HepG2 (cell line): ENCODE measurements around the gene PIGL. TPM values are rescaled to one million over a fixed set of nuclear protein-coding genes. Genes with fewer than 3 reads are reported as not detected.

Source experiments
- HIVEP1 ChIP-seq: sonication (generic); formaldehyde crosslinking; IDR thresholded peaks from 2 replicates; pipeline ENCODE4 v1.4.0; 2020; ENCODE audit warnings: mild to moderate bottlenecking, missing genetic modification reagents
- HMG20A ChIP-seq: IDR thresholded peaks from 2 replicates; pipeline ENCODE4 v1.6.1; 2016; ENCODE audit warnings: borderline replicate concordance
- MBD4 ChIP-seq: IDR thresholded peaks from 2 replicates; pipeline ENCODE4 v1.6.1; 2012; ENCODE audit warnings: low read length, inconsistent platforms, borderline replicate concordance
- MYPOP ChIP-seq: sonication (generic); formaldehyde crosslinking; IDR thresholded peaks from 2 replicates; pipeline ENCODE4 v1.8.1; 2023; ENCODE audit warnings: mild to moderate bottlenecking, moderate library complexity, missing genetic modification reagents
- RARA ChIP-seq: IDR thresholded peaks from 2 replicates; pipeline ENCODE4 v1.6.1; 2016; ENCODE audit warnings: missing genetic modification reagents, missing compliant biosample characterization
- RNF2 ChIP-seq: fragments of 450-650 bp; conservative IDR thresholded peaks from 2 replicates; pipeline ENCODE4 v1.6.1; 2016; ENCODE audit warnings: low read depth
- SMAD1 ChIP-seq: sonication (generic); formaldehyde crosslinking; IDR thresholded peaks from 2 replicates; pipeline ENCODE4 v1.4.0; 2020; ENCODE audit warnings: missing genetic modification reagents, low read depth, mild to moderate bottlenecking, borderline replicate concordance
- SMARCE1 ChIP-seq: fragments of 450-650 bp; IDR thresholded peaks from 2 replicates; pipeline ENCODE4 v1.6.1; 2017; ENCODE audit warnings: borderline replicate concordance
- ZFP1 ChIP-seq: IDR thresholded peaks from 2 replicates; pipeline ENCODE4 v1.6.1; 2016
- ZMYM3 ChIP-seq: sonication (generic); formaldehyde crosslinking; IDR thresholded peaks from 2 replicates; pipeline ENCODE4 v1.5.1; 2020; ENCODE audit warnings: mild to moderate bottlenecking, missing genetic modification reagents
- ZNF121 ChIP-seq: sonication (generic); formaldehyde crosslinking; IDR thresholded peaks from 2 replicates; pipeline ENCODE4 v1.5.0; 2020; ENCODE audit warnings: mild to moderate bottlenecking, missing genetic modification reagents
- ZNF232 ChIP-seq: sonication (generic); formaldehyde crosslinking; IDR thresholded peaks from 2 replicates; pipeline ENCODE4 v1.4.0; 2020; ENCODE audit warnings: missing genetic modification reagents, borderline replicate concordance
- ZNF326 ChIP-seq: sonication (generic); formaldehyde crosslinking; IDR thresholded peaks from 2 replicates; pipeline ENCODE4 v1.4.0; 2020; ENCODE audit warnings: missing genetic modification reagents, borderline replicate concordance
- ZNF441 ChIP-seq: sonication (generic); formaldehyde crosslinking; IDR thresholded peaks from 2 replicates; pipeline ENCODE4 v1.7.0; 2021; ENCODE audit warnings: missing genetic modification reagents, borderline replicate concordance
- ZNF629 ChIP-seq: sonication (generic); formaldehyde crosslinking; conservative IDR thresholded peaks from 2 replicates; pipeline ENCODE4 v1.5.0; 2020; ENCODE audit warnings: missing genetic modification reagents
- polyA plus RNA-seq, 8 experiments: library from polyadenylated mRNA; depleted of rRNA in 3 of 8; stranded (reverse) in 7 of 8; unstranded in 1 of 8; fragments of >200 nt; fragmentation: Illumina TruSeq in 4 of 8; extraction: Trizol in 4 of 8; gene quantifications; 2 replicates each; pipeline versions ENCODE4 v1.2.1 to v1.2.3, GENCODE V29; 2011 to 2016; ENCODE audit warnings: low read depth in 4 of 8, missing spikeins in 1 of 8, mixed read lengths in 1 of 8; ENCODE audit not compliant: insufficient read depth in 1 of 8
- total RNA-seq, 5 experiments: library from RNA; depleted of rRNA; stranded (reverse); fragments of >200 nt; fragmentation: Illumina TruSeq; extraction: Trizol; gene quantifications; 2 replicates each; pipeline ENCODE4 v1.2.3, GENCODE V29; 2016; ENCODE audit warnings: low read depth in 1 of 5
- TF ChIP-seq, protein P1 (sequence below): sonication (generic); formaldehyde crosslinking; conservative IDR thresholded peaks from 2 replicates; pipeline ENCODE4 v1.8.0; 2022; ENCODE audit warnings: missing genetic modification reagents
- TF ChIP-seq, protein P2 (sequence below): sonication (generic); formaldehyde crosslinking; IDR thresholded peaks from 2 replicates; pipeline ENCODE4 v1.4.0; 2020; ENCODE audit warnings: missing genetic modification reagents
- TF ChIP-seq, protein P3 (sequence below): fragments of 450-650 bp; IDR thresholded peaks from 2 replicates; pipeline ENCODE4 v1.6.1; 2016
- TF ChIP-seq, protein P4 (sequence below), 2 experiments: sonication (generic) in 1 of 2; formaldehyde crosslinking in 1 of 2; IDR thresholded peaks; 2 replicates each; pipeline versions ENCODE4 v1.5.1 to v1.6.1; 2011 to 2020; ENCODE audit warnings: borderline replicate concordance in 1 of 2, low read depth in 1 of 2, low read length in 1 of 2, mild to moderate bottlenecking in 1 of 2, missing genetic modification reagents in 1 of 2, moderate library complexity in 1 of 2

The PIGL gene
- total and polyA plus RNA-seq, 2 of the 13 experiments (the other 11 are each of a cell fraction or from before 2014, with no cell fraction given), result 28.5 to 63.8 TPM

DNA sequence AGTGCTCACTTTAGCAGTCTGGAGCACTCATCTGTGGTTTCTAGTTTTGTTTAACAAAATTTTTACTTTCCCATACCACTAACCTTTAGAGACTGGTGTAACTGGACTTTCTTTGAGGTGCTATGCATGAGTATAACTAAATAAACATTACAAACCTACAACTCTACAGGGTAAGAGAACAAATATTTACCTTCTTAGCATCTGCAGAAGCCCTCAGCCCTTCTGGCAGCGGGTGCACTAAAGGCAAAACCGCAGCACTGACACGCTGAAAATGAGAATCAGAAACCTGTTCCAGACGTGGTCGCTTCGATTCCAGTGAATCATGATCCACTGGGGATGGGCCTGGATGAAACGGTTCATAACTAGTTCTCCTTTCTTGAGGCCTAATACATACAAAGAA lies 45.4 kb upstream of the PIGL start (continued):
- TF ChIP-seq, protein P1, sequence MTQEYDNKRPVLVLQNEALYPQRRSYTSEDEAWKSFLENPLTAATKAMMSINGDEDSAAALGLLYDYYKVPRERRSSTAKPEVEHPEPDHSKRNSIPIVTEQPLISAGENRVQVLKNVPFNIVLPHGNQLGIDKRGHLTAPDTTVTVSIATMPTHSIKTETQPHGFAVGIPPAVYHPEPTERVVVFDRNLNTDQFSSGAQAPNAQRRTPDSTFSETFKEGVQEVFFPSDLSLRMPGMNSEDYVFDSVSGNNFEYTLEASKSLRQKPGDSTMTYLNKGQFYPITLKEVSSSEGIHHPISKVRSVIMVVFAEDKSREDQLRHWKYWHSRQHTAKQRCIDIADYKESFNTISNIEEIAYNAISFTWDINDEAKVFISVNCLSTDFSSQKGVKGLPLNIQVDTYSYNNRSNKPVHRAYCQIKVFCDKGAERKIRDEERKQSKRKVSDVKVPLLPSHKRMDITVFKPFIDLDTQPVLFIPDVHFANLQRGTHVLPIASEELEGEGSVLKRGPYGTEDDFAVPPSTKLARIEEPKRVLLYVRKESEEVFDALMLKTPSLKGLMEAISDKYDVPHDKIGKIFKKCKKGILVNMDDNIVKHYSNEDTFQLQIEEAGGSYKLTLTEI (CRISPR knock-in tag), result no peak
- TF ChIP-seq, protein P2, sequence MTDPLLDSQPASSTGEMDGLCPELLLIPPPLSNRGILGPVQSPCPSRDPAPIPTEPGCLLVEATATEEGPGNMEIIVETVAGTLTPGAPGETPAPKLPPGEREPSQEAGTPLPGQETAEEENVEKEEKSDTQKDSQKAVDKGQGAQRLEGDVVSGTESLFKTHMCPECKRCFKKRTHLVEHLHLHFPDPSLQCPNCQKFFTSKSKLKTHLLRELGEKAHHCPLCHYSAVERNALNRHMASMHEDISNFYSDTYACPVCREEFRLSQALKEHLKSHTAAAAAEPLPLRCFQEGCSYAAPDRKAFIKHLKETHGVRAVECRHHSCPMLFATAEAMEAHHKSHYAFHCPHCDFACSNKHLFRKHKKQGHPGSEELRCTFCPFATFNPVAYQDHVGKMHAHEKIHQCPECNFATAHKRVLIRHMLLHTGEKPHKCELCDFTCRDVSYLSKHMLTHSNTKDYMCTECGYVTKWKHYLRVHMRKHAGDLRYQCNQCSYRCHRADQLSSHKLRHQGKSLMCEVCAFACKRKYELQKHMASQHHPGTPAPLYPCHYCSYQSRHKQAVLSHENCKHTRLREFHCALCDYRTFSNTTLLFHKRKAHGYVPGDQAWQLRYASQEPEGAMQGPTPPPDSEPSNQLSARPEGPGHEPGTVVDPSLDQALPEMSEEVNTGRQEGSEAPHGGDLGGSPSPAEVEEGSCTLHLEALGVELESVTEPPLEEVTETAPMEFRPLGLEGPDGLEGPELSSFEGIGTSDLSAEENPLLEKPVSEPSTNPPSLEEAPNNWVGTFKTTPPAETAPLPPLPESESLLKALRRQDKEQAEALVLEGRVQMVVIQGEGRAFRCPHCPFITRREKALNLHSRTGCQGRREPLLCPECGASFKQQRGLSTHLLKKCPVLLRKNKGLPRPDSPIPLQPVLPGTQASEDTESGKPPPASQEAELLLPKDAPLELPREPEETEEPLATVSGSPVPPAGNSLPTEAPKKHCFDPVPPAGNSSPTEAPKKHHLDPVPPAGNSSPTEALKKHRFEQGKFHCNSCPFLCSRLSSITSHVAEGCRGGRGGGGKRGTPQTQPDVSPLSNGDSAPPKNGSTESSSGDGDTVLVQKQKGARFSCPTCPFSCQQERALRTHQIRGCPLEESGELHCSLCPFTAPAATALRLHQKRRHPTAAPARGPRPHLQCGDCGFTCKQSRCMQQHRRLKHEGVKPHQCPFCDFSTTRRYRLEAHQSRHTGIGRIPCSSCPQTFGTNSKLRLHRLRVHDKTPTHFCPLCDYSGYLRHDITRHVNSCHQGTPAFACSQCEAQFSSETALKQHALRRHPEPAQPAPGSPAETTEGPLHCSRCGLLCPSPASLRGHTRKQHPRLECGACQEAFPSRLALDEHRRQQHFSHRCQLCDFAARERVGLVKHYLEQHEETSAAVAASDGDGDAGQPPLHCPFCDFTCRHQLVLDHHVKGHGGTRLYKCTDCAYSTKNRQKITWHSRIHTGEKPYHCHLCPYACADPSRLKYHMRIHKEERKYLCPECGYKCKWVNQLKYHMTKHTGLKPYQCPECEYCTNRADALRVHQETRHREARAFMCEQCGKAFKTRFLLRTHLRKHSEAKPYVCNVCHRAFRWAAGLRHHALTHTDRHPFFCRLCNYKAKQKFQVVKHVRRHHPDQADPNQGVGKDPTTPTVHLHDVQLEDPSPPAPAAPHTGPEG (CRISPR knock-in tag), result no peak
- TF ChIP-seq RARA (peak; percentile 26; the same call in 1 of the 2 replicates), ZFP1 (CRISPR knock-in tag) (no peak), RNF2 (no peak), MBD4 (no peak), HIVEP1 (no peak), ZNF232 (CRISPR knock-in tag) (no peak), SMARCE1 (no peak), ZNF121 (no peak), SMAD1 (CRISPR knock-in tag) (no peak), MYPOP (CRISPR knock-in tag) (no peak), ZNF441 (CRISPR knock-in tag) (no peak), ZMYM3 (CRISPR knock-in tag) (no peak), ZNF326 (no peak), ZNF629 (CRISPR knock-in tag) (no peak), HMG20A (CRISPR knock-in tag) (0 out of 2 replicates have a peak, but pooled peaks have one; percentile 38)
- TF ChIP-seq, protein P3, sequence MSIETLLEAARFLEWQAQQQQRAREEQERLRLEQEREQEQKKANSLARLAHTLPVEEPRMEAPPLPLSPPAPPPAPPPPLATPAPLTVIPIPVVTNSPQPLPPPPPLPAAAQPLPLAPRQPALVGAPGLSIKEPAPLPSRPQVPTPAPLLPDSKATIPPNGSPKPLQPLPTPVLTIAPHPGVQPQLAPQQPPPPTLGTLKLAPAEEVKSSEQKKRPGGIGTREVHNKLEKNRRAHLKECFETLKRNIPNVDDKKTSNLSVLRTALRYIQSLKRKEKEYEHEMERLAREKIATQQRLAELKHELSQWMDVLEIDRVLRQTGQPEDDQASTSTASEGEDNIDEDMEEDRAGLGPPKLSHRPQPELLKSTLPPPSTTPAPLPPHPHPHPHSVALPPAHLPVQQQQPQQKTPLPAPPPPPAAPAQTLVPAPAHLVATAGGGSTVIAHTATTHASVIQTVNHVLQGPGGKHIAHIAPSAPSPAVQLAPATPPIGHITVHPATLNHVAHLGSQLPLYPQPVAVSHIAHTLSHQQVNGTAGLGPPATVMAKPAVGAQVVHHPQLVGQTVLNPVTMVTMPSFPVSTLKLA, result no peak
- TF ChIP-seq, protein P4, sequence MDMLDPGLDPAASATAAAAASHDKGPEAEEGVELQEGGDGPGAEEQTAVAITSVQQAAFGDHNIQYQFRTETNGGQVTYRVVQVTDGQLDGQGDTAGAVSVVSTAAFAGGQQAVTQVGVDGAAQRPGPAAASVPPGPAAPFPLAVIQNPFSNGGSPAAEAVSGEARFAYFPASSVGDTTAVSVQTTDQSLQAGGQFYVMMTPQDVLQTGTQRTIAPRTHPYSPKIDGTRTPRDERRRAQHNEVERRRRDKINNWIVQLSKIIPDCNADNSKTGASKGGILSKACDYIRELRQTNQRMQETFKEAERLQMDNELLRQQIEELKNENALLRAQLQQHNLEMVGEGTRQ (IDR thresholded peaks at IDR 0.05; ENCODE audit: low read depth, low read length), result no peak
- TF ChIP-seq, protein P4 (CRISPR knock-in tag; IDR thresholded peaks at IDR 0.05; ENCODE audit: borderline replicate concordance), result no peak
